Stimulated activated CD8-positive, alpha-beta memory T cell treated with anti-CD3 and anti-CD28 coated beads, Interleukin-4, amount 100 ng/mL, for 24 hours (primary cell): ENCODE data around the gene LRRC4C.
"Not testable (repeated sequence)": the region's sequence is repeated elsewhere in the genome, so short reads cannot be mapped to it uniquely, and the experiment has no call there.

Experiments used
- DNase-seq: peaks from one replicate; pipeline ENCODE4 v3.0.0-alpha.2; 2020; ENCODE audit warnings: low read depth

The LRRC4C gene

DNA sequence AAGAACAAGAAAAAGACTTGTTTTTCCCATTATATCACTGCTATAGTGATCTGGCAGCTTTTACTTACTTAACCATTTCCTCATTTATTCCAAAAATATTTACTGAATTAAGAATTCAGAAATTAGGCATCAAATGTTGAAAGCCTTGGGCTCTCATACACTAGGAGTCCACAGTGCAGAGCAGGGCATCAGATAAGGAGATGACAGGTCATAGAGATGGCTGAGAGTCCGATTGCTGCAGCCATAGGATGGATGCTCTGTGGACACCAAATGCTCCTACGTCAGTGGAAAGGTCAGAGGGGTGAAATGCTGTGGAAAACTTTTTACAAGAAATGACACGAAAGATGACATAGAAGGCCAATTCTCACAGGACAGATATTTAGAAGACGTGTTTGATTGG lies 771.1 kb downstream of the LRRC4C start:
- no peak for DNase-seq

DNA sequence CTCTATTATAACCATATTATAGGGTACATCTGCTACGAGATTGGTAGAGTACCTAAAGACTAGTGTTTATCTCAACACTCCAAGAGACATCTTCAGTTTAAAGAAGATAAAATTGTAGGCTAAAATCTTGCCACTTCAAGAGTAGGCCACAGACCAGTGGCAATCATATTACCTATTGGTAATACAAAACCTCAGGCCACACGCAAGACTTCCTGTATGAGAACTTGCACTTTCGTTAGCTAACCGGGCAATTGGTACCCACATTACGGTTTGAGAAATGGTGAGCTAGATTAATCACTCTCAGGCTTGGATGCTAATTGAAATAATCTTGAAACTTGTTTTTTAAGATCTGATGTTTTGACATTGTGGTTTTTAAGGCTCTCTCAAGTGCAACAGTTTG lies 772.7 kb downstream of the LRRC4C start:
- DNase-seq: no peak

DNA sequence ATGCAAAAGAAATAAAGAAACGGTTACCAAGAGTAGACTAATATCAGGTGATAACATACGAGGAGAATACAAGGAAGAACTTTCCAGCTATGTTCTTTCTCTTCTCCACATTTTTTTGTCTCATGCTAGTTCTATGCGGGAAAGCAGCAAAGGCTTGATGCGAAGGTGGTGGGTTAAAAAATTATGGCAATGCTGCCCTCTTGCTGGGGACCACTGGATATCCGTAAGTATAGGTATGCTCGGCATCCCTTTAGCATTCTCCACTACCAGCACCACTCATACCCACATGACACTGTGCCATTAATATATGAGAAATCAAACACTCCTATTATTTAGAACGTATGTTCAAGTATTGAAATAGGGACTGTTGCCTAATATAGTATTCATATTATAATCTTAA lies 776.4 kb downstream of the LRRC4C start:
- DNase-seq: no peak

DNA sequence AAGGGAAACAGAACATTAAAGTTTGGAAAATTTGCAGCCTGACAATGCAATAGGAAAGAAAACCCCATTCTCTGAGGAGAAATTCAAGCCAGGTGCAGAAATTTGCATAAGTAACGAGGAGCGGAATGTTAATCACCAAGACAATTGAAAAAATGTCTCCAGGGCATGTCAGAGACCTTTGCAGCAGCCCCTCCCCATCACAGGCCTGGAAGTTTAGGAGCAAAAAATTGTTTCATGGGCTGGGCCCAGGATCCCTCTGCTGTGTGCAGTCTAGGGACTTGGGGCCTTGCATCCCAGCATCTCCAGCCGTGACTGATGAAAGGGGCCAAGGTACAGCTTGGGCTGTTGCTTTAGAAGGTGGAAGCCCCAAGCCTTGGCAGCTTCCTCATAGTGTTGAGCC lies 780.2 kb downstream of the LRRC4C start:
- no peak for DNase-seq

DNA sequence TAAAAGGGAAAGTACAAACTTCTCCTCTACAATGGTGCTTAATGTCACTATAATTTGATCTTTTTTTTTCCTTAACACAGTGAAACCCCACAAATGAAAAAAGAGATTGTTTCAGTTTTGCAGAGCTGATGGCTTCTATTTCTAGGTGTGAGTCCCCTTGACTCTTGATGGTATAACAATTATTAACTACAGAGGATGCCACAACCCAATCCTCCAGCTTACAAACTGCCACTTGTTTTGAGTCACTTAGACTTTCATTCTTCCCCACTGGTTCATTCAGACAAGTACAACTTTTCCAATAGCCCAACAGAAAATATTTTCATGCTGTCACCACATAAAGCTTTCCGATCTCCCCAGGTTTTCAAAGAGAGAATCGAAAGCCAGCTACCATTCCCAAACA lies 812.2 kb downstream of the LRRC4C start:
- DNase-seq: no peak

DNA sequence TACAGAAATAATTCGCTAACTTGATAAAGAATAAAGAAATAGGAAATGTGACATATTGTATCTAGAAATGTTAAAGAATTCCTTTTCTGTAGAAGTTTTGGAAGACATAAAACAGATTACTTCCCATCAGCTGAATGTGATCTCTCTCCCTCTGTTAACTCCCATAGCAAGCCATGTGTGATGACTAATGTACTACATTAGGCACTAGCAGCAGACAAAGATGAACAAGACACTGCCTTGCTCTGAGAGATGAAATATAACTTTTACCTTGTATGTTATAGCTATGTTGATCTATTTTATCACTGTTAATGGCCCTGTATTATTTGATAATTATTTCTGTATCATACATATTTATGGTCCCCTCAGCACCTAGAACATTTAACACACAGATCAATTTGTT lies 817.2 kb downstream of the LRRC4C start:
- no peak for DNase-seq

DNA sequence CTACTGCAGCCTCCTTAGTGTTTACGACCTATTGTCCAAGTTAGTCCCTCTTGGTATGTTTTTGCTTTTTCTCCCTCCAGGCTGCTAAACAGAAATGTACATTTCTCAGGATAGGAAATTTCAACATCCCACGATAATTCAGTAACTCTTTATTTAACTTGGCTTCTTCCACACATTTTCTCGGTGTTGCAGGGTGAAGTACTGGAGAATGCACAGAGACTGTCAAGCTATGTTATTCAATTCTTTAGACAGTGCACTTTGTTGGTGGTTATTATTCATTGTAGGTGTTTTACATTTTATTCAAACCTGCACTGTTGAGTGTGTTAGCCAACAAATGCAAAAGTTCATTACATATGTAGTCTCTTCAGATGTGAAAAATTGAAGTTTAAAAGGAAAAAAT lies 839.8 kb downstream of the LRRC4C start:
- no peak for DNase-seq

DNA sequence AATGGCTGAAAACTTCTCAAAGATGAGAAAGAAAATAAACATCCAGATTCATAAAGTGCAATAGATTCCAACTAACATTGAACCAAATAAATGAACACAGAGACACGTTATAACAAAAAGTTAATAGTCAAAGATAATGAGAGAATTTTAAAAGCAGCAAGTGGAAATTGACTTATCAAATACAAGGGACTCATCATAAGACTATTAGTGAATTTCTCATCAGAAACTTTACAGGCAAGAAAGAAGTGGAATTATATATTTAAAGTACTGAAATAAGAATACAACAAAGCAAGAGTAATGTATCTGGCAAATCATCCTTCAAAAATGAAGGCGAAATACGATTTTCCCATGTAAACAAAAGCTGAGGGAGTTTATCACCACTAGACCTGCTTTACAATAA lies 852.7 kb downstream of the LRRC4C start:
- DNase-seq: no peak

DNA sequence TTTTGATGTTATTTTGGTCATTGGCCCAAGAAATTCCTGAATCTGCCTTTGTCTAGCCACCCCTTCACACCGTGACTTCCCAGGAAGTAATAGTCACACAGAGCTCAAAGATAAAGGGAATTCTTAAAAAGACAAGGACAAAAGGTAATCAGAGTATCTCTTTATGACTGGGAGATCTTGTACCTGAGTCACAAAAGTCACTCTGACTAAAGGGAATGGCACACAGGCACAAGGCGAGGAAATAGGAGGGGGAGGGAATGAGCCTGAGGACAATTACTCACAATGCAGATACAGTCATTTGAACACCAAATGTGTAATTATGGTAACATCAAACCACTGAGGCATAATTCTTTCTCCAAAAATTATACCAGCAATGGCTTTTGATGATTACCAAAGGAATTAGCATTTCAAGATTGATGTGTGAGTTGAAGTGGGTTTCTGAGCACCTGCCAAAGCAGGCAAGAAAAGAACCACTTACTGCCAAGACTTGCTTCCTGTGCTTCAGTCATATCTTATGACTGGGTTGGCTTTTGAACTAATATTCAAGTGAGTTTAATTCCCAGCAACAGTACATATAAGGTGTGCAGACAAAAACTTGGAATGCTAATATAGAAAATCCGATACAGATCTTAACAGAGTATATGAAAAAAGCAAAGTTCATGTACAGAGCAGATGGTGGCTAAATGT lies 856.4 kb downstream of the LRRC4C start:
- DNase-seq: no peak

DNA sequence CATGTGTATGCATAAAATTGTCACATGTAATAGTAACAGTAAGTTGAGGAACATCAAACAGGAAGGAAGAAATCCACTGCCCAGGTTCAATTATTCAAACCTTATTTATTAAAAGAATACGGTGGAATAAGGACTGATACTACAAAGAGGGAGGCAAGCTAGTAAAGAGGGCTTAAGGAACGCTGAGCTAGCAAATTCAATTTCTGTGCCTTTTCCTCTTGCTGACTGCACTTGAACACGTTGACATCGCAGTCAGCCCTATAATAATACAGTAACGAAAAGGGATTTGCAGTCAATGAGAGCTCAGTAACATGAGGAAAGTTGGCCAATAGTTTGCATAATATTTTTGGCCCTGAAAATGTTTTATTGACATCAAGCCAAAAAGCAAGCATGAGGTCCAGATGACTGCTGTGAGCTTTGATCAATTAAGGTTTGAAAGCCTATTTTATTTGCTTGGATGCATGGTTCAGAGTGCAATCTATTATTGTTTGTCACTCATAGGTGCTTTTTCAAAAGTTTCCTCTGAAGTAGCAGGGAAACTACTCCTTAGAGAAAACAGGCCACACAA lies 861.8 kb downstream of the LRRC4C start:
- DNase-seq: no peak

DNA sequence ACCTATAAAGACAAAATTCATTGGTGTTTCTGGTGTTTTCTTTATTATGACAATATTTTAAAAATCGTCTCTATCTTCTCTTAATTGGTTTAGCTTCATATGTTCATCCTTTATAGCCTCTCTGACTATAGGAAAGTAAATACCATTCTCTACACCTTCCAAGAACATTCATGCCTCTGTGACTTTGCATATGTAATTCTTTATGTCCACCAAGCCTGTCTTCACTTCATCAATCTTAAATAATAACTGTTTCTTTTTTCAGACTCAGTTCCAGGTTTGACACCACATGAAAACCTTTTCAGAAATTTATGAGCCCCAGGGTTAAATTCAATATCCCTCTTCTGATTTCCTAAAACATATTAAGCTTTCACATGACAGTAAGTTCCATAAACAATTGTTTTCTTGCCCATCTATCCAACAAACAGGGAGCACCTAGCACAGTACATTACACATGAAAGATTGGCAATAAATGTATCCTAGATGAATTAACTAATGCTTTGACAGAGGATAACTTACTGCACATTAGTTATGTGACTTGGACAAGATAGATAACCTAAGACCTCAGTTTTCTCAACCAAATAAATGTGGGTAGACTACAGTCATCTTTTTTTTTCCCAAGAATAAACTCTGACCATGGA lies 886.1 kb downstream of the LRRC4C start:
- DNase-seq: no peak

DNA sequence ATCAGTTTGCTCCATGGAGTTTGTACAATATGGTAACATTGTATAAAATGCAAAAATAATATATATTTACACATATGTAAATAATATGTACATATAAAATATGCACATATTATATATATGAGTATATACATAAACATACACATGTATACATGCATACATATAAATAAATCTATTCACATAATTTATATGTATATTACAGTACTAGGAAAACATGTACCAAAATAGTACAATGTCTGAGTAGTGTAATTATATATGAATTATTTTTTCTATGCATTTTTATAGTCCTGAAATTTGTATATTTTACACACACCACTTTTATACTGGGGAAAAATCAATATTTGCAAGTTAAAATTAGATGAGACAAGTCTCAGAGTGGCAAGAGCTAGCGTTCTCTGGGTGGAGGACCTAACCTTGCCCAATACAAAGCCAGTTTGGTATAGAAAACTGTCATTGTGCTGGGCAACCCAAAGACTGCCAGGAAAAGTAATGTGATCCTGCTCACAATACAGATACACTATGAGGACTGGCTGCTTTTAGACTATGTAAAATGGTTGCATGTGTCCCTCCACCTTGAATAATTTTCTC lies 889.4 kb downstream of the LRRC4C start:
- DNase-seq: no peak

DNA sequence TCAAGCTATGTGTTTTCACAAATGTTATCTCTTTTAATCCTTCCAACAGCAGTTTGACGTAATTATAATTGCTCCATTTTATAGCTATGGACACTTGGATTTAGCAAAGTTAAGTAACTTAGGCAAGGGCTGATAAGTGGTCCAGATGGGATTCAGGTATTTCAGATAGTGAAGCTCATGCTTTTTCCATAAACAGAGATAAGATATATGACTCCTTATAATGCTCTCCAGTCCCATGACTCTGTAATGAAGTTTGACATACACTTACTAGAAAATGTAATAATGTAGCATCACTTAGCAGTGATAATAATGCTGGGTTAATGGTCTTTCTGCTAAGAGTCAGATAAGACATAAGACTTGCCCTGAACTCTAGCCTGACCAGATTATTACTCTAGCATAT lies 892.1 kb downstream of the LRRC4C start:
- no peak for DNase-seq

DNA sequence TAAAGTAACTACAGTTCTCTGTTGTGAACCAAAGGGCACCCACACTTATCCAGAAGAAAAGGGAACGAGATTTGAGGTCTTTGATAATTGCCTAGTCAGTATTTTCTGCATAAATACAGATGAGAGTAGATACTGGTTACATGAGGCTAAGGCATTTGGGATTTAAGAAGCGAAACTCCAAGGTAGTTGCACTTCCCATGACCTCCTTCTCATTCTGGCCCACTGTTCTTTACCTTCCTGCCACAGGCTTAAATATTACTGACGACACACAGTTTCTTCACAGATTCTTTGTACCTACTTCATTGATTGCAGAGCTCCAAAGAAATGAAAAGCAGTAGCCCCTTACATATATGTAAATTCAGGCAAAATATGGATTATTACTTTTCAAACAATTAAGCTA lies 915.3 kb downstream of the LRRC4C start:
- no peak for DNase-seq

DNA sequence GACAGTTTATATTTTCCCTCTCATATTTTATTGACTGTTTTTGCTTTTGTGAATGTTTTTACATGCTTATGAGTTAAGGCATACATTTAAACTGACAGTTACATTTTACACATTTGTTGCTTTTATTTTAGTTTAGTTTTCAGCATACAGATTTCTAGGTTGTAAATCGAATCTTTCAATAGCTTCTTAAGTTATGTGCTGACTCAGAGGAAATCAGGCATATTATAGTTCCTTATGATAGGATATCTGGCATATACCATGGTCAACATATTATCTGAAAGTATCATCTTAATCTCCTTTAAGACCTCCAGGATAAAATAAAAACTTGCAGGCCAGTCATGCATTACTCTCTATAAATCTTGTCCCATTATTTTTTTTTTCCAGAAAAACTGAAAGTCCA lies 916.6 kb downstream of the LRRC4C start:
- no peak for DNase-seq

DNA sequence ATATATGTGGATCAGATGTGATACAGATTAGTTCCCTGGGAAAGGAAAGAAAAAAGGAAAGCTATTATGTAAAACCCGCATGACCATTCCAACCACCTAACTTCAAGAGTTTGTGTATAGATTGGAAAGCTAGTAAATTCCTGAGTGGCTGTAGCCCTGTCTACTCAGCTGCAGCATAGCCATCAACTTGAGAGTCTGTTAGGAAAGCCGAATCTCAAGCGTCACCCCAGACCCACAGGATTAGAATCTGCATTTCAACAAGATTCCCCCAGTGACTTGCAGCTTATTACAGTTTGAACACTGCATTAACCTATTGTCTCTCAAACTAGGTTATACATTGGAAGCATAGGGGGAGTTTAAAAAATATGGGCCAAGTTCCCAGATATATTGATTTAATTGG lies 921.7 kb downstream of the LRRC4C start:
- DNase-seq: no peak

DNA sequence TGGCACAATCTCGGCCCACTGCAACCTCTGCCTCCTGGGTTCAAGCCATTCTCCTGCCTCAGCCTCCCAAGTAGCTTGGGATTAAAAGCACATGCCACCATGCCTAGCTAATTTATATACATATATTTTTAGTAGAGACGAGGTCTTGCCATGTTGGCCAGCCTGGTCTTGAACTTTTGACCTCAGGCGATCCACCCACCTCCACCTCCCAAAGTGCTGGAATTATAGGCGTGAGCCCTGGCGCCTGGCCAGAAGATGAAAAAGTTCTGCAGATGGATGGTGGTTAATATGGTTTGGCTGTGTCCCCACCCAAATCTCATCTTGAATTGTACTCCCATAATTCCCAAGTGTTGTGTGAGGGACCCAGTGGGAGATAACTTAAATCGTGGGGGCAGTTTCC lies 937.4 kb downstream of the LRRC4C start:
- not testable (repeated sequence) for DNase-seq

DNA sequence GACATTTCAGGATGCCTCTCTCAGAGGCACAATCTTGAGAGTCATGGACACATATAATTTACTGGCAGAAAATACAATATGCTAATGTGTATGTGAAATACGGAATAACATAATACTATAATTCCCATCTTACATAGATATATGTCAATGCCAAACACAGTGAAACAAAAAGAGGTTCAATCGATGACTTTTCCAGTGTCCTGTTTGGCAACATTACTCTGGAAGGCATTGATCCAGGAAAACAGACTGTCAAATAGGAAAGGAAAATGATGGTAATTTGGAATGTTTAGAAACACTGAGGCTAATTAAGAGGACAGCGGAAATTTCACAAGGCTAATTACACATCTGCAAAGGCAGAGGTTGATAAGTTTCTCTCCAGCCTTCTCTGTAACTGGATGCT lies 942.3 kb downstream of the LRRC4C start:
- DNase-seq: no peak

DNA sequence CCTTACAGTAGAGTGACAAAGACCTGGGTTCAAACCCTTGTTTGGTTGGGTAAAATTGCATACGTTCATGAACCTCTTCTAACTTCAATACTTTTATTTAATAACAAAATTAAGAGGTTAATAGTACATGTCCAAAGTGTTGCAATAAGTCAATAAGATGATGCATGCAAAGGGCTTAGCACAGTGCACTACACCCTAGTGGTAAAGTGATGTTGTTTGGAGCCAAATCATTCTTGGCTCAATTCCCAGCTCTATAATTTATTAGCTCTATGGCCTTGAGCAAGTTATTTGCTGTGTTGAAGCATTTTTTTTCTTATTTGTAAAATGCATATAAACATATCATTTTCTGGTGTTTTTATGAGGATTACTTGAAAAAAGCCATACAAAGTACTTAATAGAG lies 945.3 kb downstream of the LRRC4C start:
- DNase-seq: no peak

DNA sequence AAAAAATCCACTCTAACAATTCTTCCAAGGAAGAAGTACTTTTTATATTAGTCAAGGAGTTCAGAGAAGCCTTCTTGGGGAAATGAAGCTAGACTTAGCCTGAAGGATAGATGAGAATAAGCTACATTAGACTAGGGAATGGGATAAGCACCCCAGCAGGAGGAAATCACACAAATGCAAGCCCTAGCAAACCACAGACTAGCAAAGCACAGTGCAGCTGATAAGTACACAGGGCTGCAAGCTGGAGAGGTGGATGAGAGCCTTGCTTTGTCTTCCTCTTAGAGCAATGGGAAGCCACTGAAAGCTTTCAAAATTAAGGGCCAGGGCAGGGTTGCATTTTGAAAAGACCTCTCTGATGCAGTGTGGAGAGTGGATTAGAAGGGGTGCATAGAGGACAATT lies 946.2 kb downstream of the LRRC4C start:
- no peak for DNase-seq

DNA sequence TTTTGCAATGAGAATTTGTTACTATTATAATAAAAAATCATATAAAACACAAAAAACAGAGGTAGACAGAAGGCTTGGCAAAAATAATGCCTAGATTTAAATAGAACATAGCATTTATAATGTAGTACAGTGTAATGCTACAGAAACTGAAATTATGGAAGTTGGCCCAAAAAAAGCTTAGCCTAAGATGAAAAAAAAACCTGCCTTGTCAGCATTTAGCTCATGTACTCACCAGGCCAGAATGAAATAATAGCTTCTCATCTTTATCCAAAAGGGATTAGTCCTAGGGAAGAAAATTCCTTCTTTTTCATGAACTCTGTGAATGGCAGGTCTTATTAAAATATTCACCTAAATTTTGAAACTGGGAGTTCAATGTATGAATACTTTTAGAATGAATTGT lies 951.1 kb downstream of the LRRC4C start:
- DNase-seq: no peak

DNA sequence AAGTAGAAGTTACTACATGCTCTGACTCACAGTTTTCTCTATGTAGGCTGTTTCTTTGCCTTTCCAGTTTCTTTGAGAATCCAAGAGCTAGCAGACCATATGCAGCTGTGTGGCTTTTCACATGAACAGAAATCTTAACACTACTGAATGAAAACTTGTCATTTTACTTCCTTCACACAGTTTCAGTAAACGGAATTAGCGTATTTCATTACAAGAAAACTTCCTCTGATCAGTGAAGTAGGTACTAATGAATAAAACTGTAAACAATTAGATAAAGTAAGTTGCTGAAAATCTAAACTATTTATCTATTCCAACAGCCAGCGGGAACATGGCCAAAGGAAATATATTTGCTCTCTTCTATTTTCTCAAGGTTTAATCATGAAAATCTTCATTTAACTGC lies 953.2 kb downstream of the LRRC4C start:
- no peak for DNase-seq

DNA sequence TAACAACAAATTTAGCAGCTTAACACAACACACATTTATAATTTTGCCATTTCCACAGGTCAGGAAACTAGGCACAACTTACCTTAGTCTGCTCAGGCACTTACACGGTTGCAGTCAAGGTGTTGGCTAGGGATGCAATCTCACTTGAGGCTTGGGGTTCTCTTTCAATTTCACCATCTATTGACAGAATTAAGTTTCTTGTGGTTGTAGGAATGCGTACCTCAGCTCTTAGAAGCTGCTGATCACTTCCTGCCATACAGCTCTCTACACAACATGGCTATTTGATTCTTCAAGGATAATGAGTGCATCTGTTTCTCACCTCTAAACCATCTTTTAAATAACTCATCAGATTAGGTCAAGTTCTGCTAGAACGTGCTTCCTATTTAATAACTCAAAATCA lies 968.1 kb downstream of the LRRC4C start:
- DNase-seq: no peak

DNA sequence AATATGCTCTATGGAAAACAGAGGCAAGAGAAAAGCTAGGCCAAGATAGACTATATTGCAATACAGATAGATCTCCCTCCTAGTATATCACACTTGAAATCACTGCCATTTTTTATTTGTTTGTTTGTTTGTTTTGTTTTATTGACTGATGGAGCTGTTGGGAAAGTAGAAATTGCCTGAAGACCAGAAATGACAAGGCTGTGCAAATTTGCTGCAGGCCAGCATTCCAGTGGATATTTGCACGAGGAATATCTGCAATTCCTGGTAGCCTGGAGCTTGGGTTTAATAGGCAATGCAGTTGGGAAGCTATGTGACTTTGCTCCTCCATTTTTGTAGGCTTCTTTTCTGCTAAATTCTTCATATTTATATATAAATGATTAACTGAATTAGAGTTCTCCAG lies 991.7 kb downstream of the LRRC4C start:
- DNase-seq: no peak
